GM12892 (cell line): ENCODE data around the gene ST3GAL6.

Experiments used
- POLR2A ChIP-seq: IDR thresholded peaks from 2 replicates; pipeline ENCODE4 v1.6.1; 2011; ENCODE audit warnings: low read depth, low read length, control low read depth
- POLR2AphosphoS5 ChIP-seq: IDR thresholded peaks from 2 replicates; pipeline ENCODE4 v1.6.1; 2011; ENCODE audit warnings: low read depth, low read length, control low read depth

DNA sequence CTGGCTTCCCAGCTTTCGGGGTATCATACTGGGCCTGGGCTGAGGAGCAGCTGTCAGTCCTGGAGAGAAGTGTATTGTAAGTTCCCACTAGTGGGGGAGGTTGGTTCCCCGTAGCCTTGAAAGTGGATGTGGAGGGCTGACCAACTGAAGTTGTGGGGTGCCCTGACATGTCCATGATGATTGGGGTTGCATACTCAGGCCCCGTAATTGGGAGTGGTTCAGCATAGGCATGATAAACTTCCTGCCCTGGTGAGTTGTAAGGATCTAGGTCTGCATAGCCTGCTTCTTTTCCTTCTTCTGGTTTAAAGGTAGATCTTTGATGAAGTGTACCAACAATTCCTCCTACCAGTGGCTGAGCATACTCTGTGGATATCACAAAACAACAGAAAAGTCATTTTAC, 36.3 kb downstream of the ST3GAL6 start:
- TF ChIP-seq POLR2A (no peak), POLR2AphosphoS5 (no peak)
